Stimulated activated CD8-positive, alpha-beta memory T cell treated with anti-CD3 and anti-CD28 coated beads, Interleukin-7, amount 100 ng/mL, for 48 hours (primary cell): ENCODE measurements around the gene CHM.
"Not testable (repeated sequence)": the region's sequence is repeated elsewhere in the genome, so short reads cannot be mapped to it uniquely, and the experiment has no call there.

ENCODE experiments used
- DNase-seq, 2 donors: peaks; one replicate each; pipeline ENCODE4 v3.0.0-alpha.2; 2020; ENCODE audit warnings: low read depth in 1 of 2; ENCODE audit errors: extremely low read depth in 1 of 2

The CHM gene, protein sequence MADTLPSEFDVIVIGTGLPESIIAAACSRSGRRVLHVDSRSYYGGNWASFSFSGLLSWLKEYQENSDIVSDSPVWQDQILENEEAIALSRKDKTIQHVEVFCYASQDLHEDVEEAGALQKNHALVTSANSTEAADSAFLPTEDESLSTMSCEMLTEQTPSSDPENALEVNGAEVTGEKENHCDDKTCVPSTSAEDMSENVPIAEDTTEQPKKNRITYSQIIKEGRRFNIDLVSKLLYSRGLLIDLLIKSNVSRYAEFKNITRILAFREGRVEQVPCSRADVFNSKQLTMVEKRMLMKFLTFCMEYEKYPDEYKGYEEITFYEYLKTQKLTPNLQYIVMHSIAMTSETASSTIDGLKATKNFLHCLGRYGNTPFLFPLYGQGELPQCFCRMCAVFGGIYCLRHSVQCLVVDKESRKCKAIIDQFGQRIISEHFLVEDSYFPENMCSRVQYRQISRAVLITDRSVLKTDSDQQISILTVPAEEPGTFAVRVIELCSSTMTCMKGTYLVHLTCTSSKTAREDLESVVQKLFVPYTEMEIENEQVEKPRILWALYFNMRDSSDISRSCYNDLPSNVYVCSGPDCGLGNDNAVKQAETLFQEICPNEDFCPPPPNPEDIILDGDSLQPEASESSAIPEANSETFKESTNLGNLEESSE

GRCh38 chrX:86047174-86047935, at the start of gene CHM:
Gene CHM (minus strand): TSS chrX:86047558. CDS start chrX:86047532, 26 bp downstream.
- DNase-seq, result peak; percentile 2 to 24

DNA sequence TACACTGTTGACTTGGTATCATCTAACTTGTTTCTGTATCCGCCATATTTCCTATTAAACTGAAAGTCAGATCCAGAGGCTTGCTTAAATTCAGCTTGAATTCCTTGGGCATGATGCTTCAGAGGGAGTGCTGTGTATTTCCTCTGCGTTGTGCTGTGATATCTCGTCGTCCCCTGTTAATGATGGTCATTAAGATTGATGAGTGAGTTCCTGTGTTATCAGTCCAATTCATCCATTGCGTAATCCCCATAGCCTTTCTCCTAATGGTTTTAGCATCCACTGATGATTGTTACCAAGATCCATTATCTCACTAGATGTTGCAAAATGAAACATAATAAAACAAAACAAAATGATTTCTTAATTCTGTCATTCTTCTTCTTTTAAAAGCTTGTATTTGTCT, 31.3 kb upstream of the CHM start:
- DNase-seq, result no peak

DNA sequence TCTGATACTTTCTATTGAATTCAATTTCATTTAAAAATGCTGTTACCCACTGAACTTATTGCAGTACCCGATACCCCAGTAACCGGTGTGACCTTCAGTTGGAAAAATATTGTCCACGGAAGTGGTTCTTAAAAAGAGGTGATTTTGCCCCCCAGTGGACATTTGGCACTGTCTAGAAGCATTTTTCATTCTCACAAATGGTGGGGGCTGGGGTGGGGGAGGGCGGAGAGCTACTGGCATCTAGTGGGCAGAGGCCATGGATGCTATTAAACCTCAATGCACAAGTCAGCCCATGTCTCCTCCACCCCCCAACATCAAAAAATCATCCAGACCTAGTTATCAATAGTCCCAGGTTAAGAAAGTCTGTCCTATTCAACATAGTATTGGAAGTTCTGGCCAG, 19.6 kb upstream of the CHM start:
- DNase-seq, result no peak

DNA sequence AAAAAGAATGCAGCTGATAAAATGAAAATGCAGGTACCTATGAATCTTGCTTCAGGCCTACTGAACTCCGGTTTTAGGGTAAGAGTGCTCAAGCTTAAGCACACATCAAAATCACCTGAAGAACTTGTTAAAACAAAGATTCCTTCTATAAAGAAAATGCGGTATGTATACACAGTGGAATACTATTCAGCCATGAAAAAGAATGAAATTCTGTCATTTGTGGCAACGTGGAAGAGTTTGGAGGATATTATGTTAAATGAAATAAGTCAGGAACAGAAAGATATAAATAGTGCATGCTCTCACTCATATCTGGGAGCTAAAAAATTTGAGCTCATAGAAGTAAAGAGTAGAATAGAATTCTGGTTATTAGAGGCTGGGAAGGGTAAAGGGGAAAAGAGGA, 14.0 kb upstream of the CHM start:
- no peak for DNase-seq

- no peak for DNase-seq
Measured at GRCh38 chrX:86051741-86052140, 4.4 kb upstream of the CHM start.

DNA sequence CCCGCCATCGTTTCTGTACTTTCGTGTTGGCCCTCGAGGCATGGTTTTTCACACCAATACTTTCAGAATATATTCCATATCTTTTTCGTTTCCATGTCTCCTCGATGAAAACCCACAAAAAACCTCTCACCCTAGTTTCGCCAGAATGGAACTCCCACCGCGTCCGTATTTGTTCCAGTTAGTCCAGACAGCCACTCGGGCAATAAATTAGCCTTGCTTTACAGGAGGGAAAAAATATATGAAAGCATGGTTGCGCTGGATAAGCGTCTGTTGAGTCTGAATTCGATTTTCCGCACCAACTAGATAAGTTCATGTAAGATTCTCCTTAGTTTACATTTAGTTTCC, 550 bp upstream of the CHM start:
- no peak for DNase-seq

GRCh38 chrX:86044216-86044615, 3.1 kb downstream of the CHM start:
- DNase-seq, result no peak

- no peak for DNase-seq
Measured at GRCh38 chrX:86039625-86040568, 7.5 kb downstream of the CHM start.

DNA sequence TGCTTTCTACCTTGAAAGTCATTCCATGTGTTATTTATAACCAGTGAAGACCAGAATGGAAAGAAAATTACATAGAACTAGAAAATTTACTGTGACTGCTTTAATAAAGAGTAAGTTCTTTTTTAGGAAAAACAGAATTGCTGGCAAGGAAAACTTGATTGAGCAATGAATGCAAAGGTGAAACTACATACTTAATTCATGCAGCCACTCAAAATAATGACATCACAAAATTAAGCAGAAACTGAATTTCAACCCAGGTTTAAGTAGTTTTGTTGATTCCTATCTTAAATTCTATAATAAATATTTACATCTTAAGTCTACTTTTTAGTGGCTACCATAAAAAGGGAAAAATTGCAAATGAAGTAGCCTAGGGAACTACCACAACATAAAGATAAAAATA, 14.0 kb downstream of the CHM start:
- no peak for DNase-seq

DNA sequence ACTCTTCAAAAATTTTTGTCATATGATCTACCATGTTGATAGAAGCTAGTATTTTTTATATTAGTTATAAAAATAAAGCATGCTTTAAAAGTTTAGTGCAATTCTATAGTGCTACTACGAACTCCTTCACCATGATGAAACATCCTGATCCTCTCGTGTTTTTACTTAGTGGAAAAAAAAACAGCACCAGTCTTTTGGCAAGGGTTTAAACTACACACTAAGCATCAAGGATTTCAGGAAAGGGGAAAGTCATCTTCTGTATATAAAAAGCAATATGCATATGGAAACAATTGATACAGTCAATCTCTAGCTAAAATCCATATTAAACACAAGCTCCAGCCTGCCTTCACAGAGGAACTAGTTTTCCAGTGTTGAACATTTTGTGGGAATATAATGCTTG, 18.7 kb downstream of the CHM start:
- DNase-seq, result no peak

DNA sequence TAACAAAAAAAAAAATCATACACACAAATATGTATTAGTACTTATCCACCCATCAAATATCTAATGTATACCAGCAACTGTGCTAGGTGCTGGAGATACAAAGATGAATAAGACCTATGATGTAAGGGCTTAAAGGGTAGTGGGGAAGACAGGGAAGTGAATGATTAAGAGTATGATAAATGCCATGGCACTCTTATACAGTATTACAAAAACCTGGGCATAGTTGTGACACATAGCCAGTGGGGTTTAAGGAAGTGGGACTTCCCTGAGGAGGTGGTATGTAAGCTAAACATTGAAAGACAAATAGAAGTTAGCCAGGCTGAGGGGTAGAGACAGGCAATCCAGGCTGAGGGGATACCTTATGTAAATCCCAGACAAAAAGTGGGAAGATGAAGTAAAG, 23.5 kb downstream of the CHM start:
- DNase-seq, result no peak

- DNase-seq, result no peak
Measured at GRCh38 chrX:86021652-86022289, 25.6 kb downstream of the CHM start.

GRCh38 chrX:86016139-86016538, 31.2 kb downstream of the CHM start:
- DNase-seq, result no peak

- not testable (repeated sequence) for DNase-seq
Measured at GRCh38 chrX:86014959-86015358, 32.4 kb downstream of the CHM start.

- DNase-seq, result no peak
Measured at GRCh38 chrX:86014421-86014820, 32.9 kb downstream of the CHM start.

GRCh38 chrX:86013792-86014191, 33.6 kb downstream of the CHM start:
- no peak for DNase-seq

DNA sequence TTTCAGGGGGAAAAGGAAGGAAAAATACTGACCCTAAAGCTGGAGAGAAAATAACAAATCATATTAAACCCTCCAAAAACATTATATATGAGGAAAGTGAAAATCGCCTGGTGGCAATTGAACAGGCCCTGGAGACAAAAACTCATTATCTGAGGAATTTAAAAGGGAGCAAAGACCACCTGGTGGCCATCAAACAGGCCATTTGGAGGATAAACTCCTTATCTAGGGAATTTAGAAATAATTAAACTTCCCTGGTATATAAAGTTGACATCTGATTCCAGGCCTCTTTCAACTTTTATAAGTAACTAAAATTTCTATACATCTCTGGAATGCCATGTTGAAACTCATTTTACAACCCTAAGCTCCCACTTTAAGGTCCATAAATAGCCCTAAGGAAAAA, 35.2 kb downstream of the CHM start:
- no peak for DNase-seq

DNA sequence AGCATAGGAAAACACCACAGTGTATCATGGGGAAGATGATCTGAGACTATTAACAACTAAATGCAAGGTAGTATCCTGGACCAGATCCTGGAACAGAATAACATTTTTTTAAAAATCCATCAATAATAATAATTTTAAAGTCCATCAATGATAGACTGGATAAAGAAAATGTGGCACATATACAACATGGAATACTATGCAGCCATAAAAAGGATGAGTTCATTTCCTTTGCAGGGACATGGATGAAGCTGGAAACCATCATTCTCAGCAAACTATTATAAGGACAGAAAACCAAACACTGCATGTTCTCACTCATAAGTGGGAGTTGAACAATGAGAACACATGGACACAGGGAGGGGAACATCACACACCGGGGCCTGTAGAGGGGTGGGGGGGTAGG, 37.6 kb downstream of the CHM start:
- not testable (repeated sequence) for DNase-seq

GRCh38 chrX:86007891-86008290, 39.5 kb downstream of the CHM start:
- not testable (repeated sequence) for DNase-seq
